Kidney (tissue), 14 donors: ENCODE results near the gene TYMP. TPM values are rescaled to one million over a fixed set of nuclear protein-coding genes. Genes with fewer than 3 reads are reported as not detected.

Source experiments
- DNase-seq, 5 donors: peaks; one replicate each; pipeline ENCODE4 v3.0.0-alpha.2; 2013 to 2020
- FAIRE-seq: peaks from 2 replicates; lab custom pipeline; 2012; peaks lifted over from hg19 to GRCh38; lab: Jason Lieb, UNC
- H3K27ac ChIP-seq, 2 donors: one replicate each; pipeline ENCODE4 v1.7.0; 2013; ENCODE audit warnings: low read depth in 2 of 2, low read length in 2 of 2, inconsistent platforms in 1 of 2
- H3K27me3 ChIP-seq: one replicate; pipeline ENCODE4 v1.7.1; 2013; ENCODE audit warnings: low read length, inconsistent platforms; ENCODE audit not compliant: control insufficient read depth, insufficient read depth
- H3K36me3 ChIP-seq, 3 donors: one replicate each; pipeline versions ENCODE4 v1.7.0 to v1.7.1; 2013; ENCODE audit warnings: low read length in 3 of 3, control low read depth in 1 of 3, inconsistent platforms in 1 of 3; ENCODE audit not compliant: insufficient read depth in 3 of 3, control insufficient read depth in 2 of 3
- H3K4me1 ChIP-seq, 3 donors: one replicate each; pipeline versions ENCODE4 v1.7.0 to v1.7.1; 2013; ENCODE audit warnings: low read length in 3 of 3, inconsistent platforms in 1 of 3, low read depth in 1 of 3; ENCODE audit not compliant: control insufficient read depth in 2 of 3, insufficient read depth in 2 of 3
- H3K4me3 ChIP-seq, 3 donors: one replicate each; pipeline versions ENCODE4 v1.7.0 to v1.8.1; 2013; ENCODE audit warnings: low read length in 3 of 3, control low read depth in 1 of 3, inconsistent platforms in 1 of 3
- H3K9ac ChIP-seq, 3 donors: one replicate each; pipeline versions ENCODE4 v1.7.0 to v1.7.1; 2013; ENCODE audit warnings: low read length in 3 of 3, control low read depth in 1 of 3, inconsistent platforms in 1 of 3
- H3K9me3 ChIP-seq, 3 donors: one replicate each; pipeline versions ENCODE4 v1.7.0 to v1.7.1; 2013; ENCODE audit warnings: low read length in 3 of 3, control low read depth in 1 of 3, inconsistent platforms in 1 of 3; ENCODE audit not compliant: control insufficient read depth in 2 of 3, insufficient read depth in 1 of 3
- CTCF ChIP-seq: IDR thresholded peaks from 3 replicates; pipeline ENCODE4 v1.5.1; 2012; ENCODE audit warnings: mild to moderate bottlenecking, moderate library complexity, borderline replicate concordance; ENCODE audit not compliant: insufficient read depth; ENCODE audit errors: extremely low read depth
- intact Hi-C: fragments of 100-400 bp; cut with DNase I; formaldehyde crosslinking; loops from one replicate; pipeline ENCODE4 v1.11.1; 2022
- polyA plus RNA-seq: library from polyadenylated mRNA; stranded (reverse); fragments of 350-450 nt; fragmentation: Illumina TruSeq; extraction: RNeasy Lipid Tissue Mini Kit (QIAGEN cat#74804); gene quantifications from one replicate; pipeline ENCODE4 v1.2.3, GENCODE V29; 2014; ENCODE audit warnings: low read depth, low replicate concordance; ENCODE audit not compliant: insufficient read depth
- total RNA-seq: library from RNA; stranded (reverse); fragmentation: NEBNext Ultra II Directional; extraction: Animal tissue kit (Norgen Biotek cat#: 25700); gene quantifications from one replicate; pipeline ENCODE4 v1.2.1, GENCODE V29; 2021
- donor health status: control.
- donor health status: control.
- donor health status: control.
- donor health status: control.
- donor health status: control.
- donor health status: DM: yes; HTN: yes; CAD: no.
- donor health status: Normal renal cell carcinoma (clear cell type).

Gene TYMP
- total and polyA plus RNA-seq, 2 donors from 2014 or later, result 22.2 to 163 TPM

- FAIRE-seq, result no peak
- Histone ChIP-seq H3K27me3 (peaks cover 8% of the 10 kb centered on the region), H3K27ac (peak overlapping the region in 1 of 2 donors; percentile 22)
These were observed 47.4 kb downstream of the TYMP start for GRCh38 chr22:50482107-50483074.

GRCh38 chr22:50481440-50482106 lies 48.2 kb downstream of the TYMP start, which contains the start of gene ADM2:
Gene ADM2 (plus strand): TSS chr22:50481543. CDS start chr22:50481848, 305 bp downstream.
- H3K4me1 ChIP-seq, result peaks cover 0 to 7% (median 0%) of the 10 kb centered on the region in 3 donors
- H3K36me3 ChIP-seq, result no peaks in the 10 kb centered on the region
- intact Hi-C loops, result no loop called here
- H3K27me3 ChIP-seq, result peaks cover 8% of the 10 kb centered on the region
- H3K9ac ChIP-seq, result no peak within 1 kb of the TSS
- DNase-seq (peak in 4 of 5 donors; percentile 48 to 84 (median 59)), FAIRE-seq (no peak)
- no peaks in the 10 kb centered on the region for H3K9me3 ChIP-seq
- peak within 1 kb of the TSS in 2 of 3 donors; percentile 48 to 59 for H3K4me3 ChIP-seq
- TF ChIP-seq CTCF, result no peak
- peak within 1 kb of the TSS in 1 of 2 donors; percentile 22 for H3K27ac ChIP-seq

More at GRCh38 chr22:50482107-50483074, 47.4 kb downstream of the TYMP start:
- intact Hi-C loops, result no loop called here
- no peaks in the 10 kb centered on the region for H3K36me3 ChIP-seq
- no peaks in the 10 kb centered on the region for H3K9me3 ChIP-seq
- peak overlapping the region in 2 of 3 donors; percentile 48 to 59 for H3K4me3 ChIP-seq
- H3K4me1 ChIP-seq, result peaks cover 0 to 10% (median 0%) of the 10 kb centered on the region in 3 donors
- no peak for TF ChIP-seq CTCF
- no peak overlapping the region for H3K9ac ChIP-seq
- peak in 1 of 5 donors; percentile 76 for DNase-seq

GRCh38 chr22:50481045-50481439 lies 48.8 kb downstream of the TYMP start:
- Histone ChIP-seq H3K4me3 (peak overlapping the region in 1 of 3 donors; percentile 59), H3K4me1 (peaks cover 0 to 7% (median 0%) of the 10 kb centered on the region in 3 donors), H3K27me3 (peaks cover 8% of the 10 kb centered on the region), H3K36me3 (no peaks in the 10 kb centered on the region), H3K27ac (no peak overlapping the region), H3K9me3 (no peaks in the 10 kb centered on the region), H3K9ac (no peak overlapping the region)
- DNase-seq (no peak), FAIRE-seq (no peak)
- intact Hi-C loops, result no loop called here
- no peak for TF ChIP-seq CTCF
